ENCODE results near the gene DYSF.

DNA sequence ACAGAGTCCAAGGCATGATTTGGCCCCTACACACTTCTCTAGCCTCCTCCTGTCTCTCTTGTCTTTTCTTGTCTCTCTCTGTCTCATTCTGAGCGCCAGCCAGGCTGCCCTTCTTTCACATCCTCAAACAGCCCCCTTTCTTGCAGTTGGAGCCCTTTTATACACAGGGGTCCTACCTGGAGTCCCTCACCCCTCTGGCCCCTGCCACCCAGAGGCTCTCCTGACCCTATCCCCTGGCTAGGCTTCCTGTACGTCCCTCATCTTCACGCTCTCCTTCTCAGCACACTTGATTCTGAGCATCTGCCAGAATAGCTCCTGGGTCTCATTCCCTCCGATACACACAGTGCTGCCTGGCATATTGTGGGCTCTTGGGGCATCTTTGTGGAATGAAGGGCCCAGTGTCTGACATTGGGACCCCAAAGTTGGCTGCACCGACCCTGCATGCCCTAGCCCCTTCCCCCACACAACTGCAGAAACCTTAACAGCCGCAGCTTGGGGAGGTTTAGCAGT, 261.9 kb downstream of the DYSF start:
- TF ChIP-seq, protein P1, sequence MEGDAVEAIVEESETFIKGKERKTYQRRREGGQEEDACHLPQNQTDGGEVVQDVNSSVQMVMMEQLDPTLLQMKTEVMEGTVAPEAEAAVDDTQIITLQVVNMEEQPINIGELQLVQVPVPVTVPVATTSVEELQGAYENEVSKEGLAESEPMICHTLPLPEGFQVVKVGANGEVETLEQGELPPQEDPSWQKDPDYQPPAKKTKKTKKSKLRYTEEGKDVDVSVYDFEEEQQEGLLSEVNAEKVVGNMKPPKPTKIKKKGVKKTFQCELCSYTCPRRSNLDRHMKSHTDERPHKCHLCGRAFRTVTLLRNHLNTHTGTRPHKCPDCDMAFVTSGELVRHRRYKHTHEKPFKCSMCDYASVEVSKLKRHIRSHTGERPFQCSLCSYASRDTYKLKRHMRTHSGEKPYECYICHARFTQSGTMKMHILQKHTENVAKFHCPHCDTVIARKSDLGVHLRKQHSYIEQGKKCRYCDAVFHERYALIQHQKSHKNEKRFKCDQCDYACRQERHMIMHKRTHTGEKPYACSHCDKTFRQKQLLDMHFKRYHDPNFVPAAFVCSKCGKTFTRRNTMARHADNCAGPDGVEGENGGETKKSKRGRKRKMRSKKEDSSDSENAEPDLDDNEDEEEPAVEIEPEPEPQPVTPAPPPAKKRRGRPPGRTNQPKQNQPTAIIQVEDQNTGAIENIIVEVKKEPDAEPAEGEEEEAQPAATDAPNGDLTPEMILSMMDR (IDR thresholded peaks at IDR 0.05), result no peak
- TF ChIP-seq, protein P2, sequence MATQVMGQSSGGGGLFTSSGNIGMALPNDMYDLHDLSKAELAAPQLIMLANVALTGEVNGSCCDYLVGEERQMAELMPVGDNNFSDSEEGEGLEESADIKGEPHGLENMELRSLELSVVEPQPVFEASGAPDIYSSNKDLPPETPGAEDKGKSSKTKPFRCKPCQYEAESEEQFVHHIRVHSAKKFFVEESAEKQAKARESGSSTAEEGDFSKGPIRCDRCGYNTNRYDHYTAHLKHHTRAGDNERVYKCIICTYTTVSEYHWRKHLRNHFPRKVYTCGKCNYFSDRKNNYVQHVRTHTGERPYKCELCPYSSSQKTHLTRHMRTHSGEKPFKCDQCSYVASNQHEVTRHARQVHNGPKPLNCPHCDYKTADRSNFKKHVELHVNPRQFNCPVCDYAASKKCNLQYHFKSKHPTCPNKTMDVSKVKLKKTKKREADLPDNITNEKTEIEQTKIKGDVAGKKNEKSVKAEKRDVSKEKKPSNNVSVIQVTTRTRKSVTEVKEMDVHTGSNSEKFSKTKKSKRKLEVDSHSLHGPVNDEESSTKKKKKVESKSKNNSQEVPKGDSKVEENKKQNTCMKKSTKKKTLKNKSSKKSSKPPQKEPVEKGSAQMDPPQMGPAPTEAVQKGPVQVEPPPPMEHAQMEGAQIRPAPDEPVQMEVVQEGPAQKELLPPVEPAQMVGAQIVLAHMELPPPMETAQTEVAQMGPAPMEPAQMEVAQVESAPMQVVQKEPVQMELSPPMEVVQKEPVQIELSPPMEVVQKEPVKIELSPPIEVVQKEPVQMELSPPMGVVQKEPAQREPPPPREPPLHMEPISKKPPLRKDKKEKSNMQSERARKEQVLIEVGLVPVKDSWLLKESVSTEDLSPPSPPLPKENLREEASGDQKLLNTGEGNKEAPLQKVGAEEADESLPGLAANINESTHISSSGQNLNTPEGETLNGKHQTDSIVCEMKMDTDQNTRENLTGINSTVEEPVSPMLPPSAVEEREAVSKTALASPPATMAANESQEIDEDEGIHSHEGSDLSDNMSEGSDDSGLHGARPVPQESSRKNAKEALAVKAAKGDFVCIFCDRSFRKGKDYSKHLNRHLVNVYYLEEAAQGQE (IDR thresholded peaks at IDR 0.05; ENCODE audit: low read depth, low read length), result no peak
- TF ChIP-seq, protein P3, sequence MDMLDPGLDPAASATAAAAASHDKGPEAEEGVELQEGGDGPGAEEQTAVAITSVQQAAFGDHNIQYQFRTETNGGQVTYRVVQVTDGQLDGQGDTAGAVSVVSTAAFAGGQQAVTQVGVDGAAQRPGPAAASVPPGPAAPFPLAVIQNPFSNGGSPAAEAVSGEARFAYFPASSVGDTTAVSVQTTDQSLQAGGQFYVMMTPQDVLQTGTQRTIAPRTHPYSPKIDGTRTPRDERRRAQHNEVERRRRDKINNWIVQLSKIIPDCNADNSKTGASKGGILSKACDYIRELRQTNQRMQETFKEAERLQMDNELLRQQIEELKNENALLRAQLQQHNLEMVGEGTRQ (IDR thresholded peaks at IDR 0.05; ENCODE audit: borderline replicate concordance, low read depth, low read length), result no peak
- TF ChIP-seq MXI1 (IDR thresholded peaks at IDR 0.05; ENCODE audit: low read depth, low read length), result no peak
- TF ChIP-seq, protein P4, sequence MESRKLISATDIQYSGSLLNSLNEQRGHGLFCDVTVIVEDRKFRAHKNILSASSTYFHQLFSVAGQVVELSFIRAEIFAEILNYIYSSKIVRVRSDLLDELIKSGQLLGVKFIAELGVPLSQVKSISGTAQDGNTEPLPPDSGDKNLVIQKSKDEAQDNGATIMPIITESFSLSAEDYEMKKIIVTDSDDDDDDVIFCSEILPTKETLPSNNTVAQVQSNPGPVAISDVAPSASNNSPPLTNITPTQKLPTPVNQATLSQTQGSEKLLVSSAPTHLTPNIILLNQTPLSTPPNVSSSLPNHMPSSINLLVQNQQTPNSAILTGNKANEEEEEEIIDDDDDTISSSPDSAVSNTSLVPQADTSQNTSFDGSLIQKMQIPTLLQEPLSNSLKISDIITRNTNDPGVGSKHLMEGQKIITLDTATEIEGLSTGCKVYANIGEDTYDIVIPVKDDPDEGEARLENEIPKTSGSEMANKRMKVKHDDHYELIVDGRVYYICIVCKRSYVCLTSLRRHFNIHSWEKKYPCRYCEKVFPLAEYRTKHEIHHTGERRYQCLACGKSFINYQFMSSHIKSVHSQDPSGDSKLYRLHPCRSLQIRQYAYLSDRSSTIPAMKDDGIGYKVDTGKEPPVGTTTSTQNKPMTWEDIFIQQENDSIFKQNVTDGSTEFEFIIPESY (IDR thresholded peaks at IDR 0.05; ENCODE audit: borderline replicate concordance, low read depth), result no peak
- no peak for TF ChIP-seq EZH2phosphoT487 (IDR thresholded peaks at IDR 0.05; ENCODE audit: borderline replicate concordance, low read depth)
- TF ChIP-seq FOSL2 (IDR thresholded peaks at IDR 0.05; ENCODE audit: borderline replicate concordance, low read depth), result no peak
- no peak for TF ChIP-seq SMC3 (IDR thresholded peaks at IDR 0.05; ENCODE audit: low read depth, low read length)
- TF ChIP-seq POLR2AphosphoS5 (IDR thresholded peaks at IDR 0.05; ENCODE audit: low read depth, low read length), result no peak
- no peak for TF ChIP-seq RAD21 (IDR thresholded peaks at IDR 0.05; ENCODE audit: low read length)
- no peak for TF ChIP-seq TAF1 (IDR thresholded peaks at IDR 0.05; ENCODE audit: borderline replicate concordance, low read depth, low read length)
- TF ChIP-seq FOXM1 (IDR thresholded peaks at IDR 0.05; ENCODE audit: low read depth), result no peak
- TF ChIP-seq MEF2A (IDR thresholded peaks at IDR 0.05; ENCODE audit: borderline replicate concordance, low read depth), result no peak
